ENCODE data around the gene AKAP13.
A peak's percentile ranks its signal among the peaks of the same experiment; 100 is the strongest.
"Not testable (repeated sequence)": the region's sequence is repeated elsewhere in the genome, so short reads cannot be mapped to it uniquely, and the experiment has no call there.

The AKAP13 gene, protein sequence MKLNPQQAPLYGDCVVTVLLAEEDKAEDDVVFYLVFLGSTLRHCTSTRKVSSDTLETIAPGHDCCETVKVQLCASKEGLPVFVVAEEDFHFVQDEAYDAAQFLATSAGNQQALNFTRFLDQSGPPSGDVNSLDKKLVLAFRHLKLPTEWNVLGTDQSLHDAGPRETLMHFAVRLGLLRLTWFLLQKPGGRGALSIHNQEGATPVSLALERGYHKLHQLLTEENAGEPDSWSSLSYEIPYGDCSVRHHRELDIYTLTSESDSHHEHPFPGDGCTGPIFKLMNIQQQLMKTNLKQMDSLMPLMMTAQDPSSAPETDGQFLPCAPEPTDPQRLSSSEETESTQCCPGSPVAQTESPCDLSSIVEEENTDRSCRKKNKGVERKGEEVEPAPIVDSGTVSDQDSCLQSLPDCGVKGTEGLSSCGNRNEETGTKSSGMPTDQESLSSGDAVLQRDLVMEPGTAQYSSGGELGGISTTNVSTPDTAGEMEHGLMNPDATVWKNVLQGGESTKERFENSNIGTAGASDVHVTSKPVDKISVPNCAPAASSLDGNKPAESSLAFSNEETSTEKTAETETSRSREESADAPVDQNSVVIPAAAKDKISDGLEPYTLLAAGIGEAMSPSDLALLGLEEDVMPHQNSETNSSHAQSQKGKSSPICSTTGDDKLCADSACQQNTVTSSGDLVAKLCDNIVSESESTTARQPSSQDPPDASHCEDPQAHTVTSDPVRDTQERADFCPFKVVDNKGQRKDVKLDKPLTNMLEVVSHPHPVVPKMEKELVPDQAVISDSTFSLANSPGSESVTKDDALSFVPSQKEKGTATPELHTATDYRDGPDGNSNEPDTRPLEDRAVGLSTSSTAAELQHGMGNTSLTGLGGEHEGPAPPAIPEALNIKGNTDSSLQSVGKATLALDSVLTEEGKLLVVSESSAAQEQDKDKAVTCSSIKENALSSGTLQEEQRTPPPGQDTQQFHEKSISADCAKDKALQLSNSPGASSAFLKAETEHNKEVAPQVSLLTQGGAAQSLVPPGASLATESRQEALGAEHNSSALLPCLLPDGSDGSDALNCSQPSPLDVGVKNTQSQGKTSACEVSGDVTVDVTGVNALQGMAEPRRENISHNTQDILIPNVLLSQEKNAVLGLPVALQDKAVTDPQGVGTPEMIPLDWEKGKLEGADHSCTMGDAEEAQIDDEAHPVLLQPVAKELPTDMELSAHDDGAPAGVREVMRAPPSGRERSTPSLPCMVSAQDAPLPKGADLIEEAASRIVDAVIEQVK (N-terminal part only)

GRCh38 chr15:85380217-85380811, at the start of gene AKAP13:
TSS of gene AKAP13 (plus strand) at chr15:85380603. CDS start at chr15:85485721, 105,118 bp downstream.
- DNase-seq (ENCODE audit: low read depth), result peak; percentile 100

- peak; percentile 96 for DNase-seq (ENCODE audit: low read depth)
Measured at GRCh38 chr15:85330901-85331588, 49.4 kb upstream of the AKAP13 start.

DNA sequence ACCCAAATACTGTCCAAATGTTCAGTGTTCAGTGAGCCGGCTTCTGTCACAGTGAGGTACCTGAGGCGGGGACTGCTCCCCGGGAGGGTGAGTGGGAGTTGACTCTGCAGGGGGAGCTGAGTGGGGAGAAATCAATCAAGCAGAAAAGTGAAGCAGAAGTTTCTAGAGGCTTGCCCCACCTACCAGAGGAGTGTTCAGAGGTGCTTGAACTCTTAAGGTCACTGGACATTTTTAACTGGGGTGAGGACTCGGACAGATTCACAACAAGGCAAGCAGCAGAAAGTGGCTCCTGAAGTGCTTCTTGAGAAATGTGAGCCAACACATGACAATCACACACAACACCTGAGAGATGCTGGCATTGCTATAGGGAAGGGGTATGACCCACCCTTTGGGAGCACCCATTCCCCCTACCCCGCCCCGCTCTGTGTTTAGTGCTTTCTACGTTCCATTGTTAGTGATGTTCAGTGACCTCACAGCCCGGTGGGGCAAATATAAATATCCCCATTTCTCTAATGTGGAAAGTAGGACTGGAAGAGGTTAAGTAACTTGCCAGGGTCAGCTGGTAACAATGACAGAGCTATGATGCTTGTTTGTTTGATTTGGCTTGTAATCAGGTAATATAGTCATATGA, 48.6 kb upstream of the AKAP13 start:
- no peak for DNase-seq (ENCODE audit: low read depth)

- peak; percentile 90 for DNase-seq (ENCODE audit: low read depth)
Measured at GRCh38 chr15:85333132-85333831, 47.1 kb upstream of the AKAP13 start.

DNA sequence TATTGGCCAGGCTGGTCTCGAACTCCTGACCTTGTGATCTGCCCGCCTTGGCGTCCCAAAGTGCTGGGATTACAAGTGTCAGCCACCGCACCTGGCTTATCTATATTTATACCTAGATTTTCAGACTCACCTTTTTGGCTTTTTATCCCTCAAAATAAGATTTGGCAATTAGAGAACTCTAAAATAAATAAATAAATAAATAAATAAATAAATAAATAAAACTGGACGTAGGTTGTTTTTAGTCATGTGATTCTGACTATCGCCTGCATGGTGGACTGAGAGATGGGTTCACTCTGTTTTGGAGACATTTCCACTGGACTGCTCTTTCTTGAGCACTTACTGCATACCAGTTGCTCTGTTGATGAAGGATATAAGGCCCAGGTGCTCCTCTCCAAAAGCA, 46.2 kb upstream of the AKAP13 start:
- DNase-seq (ENCODE audit: low read depth), result no peak

- no peak for DNase-seq (ENCODE audit: low read depth)
Measured at GRCh38 chr15:85335193-85335942, 45.0 kb upstream of the AKAP13 start.

GRCh38 chr15:85336880-85337279, 43.5 kb upstream of the AKAP13 start:
- no peak for DNase-seq (ENCODE audit: low read depth)

DNA sequence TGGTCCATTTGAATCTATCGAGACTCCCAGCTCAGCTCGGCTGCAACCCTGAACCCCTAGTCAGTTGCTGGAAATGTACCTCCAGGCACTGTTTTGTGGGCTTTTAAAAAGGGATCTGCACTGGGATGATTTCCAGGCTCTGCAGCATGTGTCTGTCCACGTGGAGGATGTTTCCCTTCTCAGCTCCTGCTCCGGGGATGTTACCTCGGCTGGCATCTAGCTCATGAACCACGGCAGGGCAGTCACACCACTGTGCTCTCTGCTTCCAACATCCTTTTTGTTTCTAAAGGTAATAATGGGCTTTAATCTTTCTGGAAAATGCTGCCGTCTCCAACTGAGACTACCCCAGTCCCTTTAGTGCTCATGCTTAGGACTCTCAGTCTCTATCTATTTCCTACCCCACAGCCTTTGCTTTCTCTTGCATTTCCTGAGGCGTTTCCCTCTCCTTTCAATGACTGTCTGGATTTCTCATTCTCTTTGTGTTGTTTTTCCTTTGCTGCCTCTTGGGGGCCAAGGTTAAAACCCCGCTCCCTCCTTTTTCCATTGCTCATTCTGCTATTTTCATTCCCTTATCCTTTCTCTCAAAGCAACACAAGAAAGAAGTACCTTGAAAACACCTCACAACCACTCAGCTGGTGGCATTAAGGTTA, 42.9 kb upstream of the AKAP13 start:
- no peak for DNase-seq (ENCODE audit: low read depth)

DNA sequence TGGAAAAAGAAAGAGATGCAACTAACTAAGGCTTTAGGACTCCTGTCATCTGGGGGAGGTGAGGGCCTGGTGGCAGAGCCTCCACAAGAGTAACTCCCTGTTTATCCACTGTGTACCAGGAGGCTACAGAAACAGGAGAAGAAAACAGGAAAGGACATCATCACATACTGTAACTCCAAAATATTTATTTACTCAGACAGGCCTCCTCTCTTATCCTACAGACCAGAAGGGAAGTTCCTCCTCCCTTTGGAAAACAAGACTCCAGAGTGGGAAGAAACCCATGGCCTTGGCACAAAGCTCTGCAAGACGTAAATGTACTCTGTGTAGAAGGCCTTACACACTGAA, 40.1 kb upstream of the AKAP13 start:
- DNase-seq (ENCODE audit: low read depth), result no peak

DNA sequence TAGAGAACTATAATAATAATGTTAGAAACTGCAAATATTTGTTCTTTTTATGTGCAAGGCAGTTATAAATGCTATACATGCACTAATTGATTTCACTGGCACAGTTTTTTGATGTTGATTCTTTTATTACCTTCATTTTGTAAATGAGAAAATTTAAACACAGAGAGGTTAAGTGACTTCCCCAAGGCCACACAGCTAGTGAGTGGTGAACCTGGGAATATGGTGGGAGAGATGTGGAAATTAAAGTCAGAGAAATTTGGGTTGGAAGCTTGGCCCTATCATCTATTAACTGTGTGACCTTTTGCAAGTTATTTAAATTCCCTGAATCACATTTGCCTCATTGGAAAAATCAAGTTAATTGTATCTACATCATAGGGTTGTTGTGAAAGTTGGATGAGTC, 39.6 kb upstream of the AKAP13 start:
- DNase-seq (ENCODE audit: low read depth), result no peak

- not testable (repeated sequence) for DNase-seq (ENCODE audit: low read depth)
Measured at GRCh38 chr15:85342163-85342562, 38.2 kb upstream of the AKAP13 start.

GRCh38 chr15:85343443-85343842, 37.0 kb upstream of the AKAP13 start:
- peak; percentile 93 for DNase-seq (ENCODE audit: low read depth)

DNA sequence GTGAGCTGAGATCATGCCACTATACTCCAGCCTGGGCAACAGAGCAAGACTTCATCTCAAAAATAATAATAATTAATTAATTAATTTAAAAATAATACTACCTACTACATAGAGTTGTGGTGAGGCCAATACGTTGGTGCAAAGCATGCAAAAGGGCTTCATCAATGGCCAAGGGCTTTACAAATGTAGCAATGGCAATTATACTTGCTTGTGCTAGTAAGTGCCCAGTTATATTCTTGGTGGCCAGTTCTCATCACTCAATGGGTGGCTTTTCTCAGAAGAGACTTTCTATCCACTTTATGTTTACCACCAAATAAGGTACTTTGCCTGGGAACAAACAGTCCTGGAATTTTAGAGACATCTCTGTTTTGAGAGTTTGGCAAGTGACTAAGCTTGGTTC, 36.2 kb upstream of the AKAP13 start:
- not testable (repeated sequence) for DNase-seq (ENCODE audit: low read depth)

DNA sequence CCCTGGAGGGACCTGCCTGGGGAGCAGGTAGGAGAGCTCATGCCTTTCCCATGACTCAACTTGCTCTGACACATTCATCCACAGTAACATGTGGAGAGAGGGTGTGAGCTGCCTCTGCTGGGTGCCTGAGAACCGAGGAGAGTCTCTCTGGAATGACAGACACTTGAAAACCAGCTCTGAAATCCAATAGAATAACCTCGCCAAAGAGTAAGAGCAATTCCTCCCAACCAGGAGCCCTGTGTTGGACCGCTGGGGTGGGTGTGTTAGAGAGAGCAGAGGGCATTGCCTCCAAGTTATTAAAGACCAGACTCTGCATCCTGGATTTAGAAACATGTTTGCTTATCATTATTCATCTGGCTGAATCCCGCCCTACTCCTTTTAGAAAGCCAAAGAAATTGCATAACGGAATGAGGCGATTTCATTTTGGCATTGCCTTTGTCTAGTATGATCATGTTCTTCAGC, 35.7 kb upstream of the AKAP13 start:
- DNase-seq (ENCODE audit: low read depth), result peak; percentile 63

- not testable (repeated sequence) for DNase-seq (ENCODE audit: low read depth)
Measured at GRCh38 chr15:85345196-85345918, 35.0 kb upstream of the AKAP13 start.

DNA sequence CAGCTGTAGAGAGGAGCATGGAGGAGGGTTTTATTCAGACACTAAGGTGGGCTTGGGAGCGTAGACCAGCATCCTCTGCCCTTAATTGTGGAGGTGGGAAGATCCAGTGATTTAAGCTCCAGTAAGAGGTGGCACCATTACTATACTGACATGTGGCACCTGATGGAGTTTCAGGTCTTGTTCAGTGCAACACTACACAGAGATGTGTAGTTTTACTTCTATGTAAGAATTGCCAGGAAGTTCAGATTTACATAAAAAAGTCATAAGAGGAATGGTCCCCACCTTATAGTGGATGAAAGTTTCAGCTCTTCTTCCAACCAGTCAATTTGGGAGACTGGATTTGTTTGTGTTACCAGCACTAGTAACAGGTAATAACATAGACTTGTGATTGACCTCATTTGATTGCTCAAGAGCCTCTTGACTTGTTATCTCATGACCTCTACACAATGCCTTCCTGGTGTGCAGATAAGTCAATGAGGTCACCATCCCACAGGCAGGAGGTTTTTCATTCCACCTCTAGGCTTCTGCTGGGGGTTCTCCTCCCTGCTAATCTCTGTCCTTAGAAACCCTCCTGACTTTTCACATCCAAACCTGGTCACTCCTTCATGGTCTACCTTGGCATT, 33.8 kb upstream of the AKAP13 start:
- not testable (repeated sequence) for DNase-seq (ENCODE audit: low read depth)

DNA sequence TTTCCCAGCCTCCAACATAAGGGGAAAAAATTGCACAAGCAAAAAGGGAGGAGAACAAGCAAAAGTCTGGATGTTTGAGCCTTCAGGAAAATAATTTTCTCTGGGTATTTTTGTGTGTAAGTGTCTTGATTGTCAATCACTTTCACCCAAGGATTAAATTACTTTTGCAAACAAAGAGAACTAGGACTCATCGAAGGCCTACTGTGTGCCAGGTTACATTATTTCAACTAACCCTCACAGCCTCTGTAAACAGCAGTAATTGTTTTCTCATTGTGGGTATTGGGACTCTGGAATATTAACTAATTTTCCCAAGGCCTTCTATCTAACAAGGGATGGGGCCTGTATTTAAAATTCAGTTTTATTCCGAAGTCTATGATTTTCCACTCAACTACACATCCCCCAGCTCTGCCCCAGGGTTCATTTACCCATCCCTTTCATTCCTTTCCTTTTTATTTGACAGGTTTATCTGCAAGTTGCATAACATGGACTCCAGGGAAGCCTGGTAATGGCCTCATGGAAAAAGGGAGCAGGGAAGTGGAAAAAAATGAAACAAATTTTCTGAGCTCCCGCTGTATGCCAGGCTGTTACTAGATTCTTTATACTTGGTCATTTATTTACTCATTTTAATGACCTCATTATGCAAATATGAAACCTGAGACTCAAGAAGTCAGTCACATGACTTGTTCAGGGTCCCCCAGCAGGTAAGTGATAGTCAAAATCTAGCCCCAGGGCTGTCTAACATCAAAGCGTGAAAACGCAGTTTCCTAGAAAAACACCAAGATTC, 32.9 kb upstream of the AKAP13 start:
- DNase-seq (ENCODE audit: low read depth), result not testable (repeated sequence)

All from iris pigment epithelial cell (primary cell).